Mesendoderm (in vitro differentiated cells): ENCODE measurements around the gene RHOH.
A peak's percentile ranks its signal among the peaks of the same experiment; 100 is the strongest.

Experiments
- DNase-seq: peaks from one replicate; pipeline ENCODE4 v3.0.0; 2013
- H2AK5ac ChIP-seq: 2 replicates; pipeline ENCODE4 v1.6.1; 2013; ENCODE audit warnings: low read length, inconsistent platforms
- H2BK120ac ChIP-seq: 2 replicates; pipeline ENCODE4 v1.6.1; 2013; ENCODE audit warnings: low read depth, mild to moderate bottlenecking, low read length, moderate library complexity, mixed read lengths
- H2BK15ac ChIP-seq: replicated peaks from 2 replicates; pipeline ENCODE4 v1.6.1; 2013; ENCODE audit warnings: low read depth, mild to moderate bottlenecking, moderate library complexity
- H2BK5ac ChIP-seq: 2 replicates; pipeline ENCODE4 v1.6.1; 2013; ENCODE audit warnings: low read length, inconsistent platforms
- H3K18ac ChIP-seq: 2 replicates; pipeline ENCODE4 v1.6.1; 2013; ENCODE audit warnings: mild to moderate bottlenecking, low read length, mixed read lengths
- H3K23ac ChIP-seq: one replicate; pipeline ENCODE4 v1.6.1; 2013; ENCODE audit warnings: low read length
- H3K27ac ChIP-seq: 2 replicates; pipeline ENCODE4 v1.5.1; 2013; ENCODE audit warnings: low read depth, mild to moderate bottlenecking, inconsistent platforms, low read length, moderate library complexity
- H3K27me3 ChIP-seq: 2 replicates; pipeline ENCODE4 v1.6.1; 2013; ENCODE audit warnings: low read length, control low read depth, mild to moderate bottlenecking, inconsistent platforms; ENCODE audit not compliant: insufficient read depth, poor library complexity
- H3K36me3 ChIP-seq: 2 replicates; pipeline ENCODE4 v1.6.1; 2013; ENCODE audit warnings: low read length, inconsistent platforms; ENCODE audit not compliant: control insufficient read depth, insufficient read depth
- H3K4ac ChIP-seq: one replicate; pipeline ENCODE4 v1.6.1; 2013; ENCODE audit warnings: low read depth, mild to moderate bottlenecking, low read length, moderate library complexity
- H3K4me1 ChIP-seq: 2 replicates; pipeline ENCODE4 v1.6.1; 2013; ENCODE audit warnings: low read depth, low read length, inconsistent platforms; ENCODE audit not compliant: control insufficient read depth
- H3K4me2 ChIP-seq: 2 replicates; pipeline ENCODE4 v1.6.1; 2013; ENCODE audit warnings: low read length
- H3K4me3 ChIP-seq: 2 replicates; pipeline ENCODE4 v1.5.1; 2013; ENCODE audit warnings: mild to moderate bottlenecking, low read length
- H3K56ac ChIP-seq: one replicate; pipeline ENCODE4 v1.6.1; 2013; ENCODE audit warnings: low read length
- H3K79me1 ChIP-seq: 2 replicates; pipeline ENCODE4 v1.6.1; 2013; ENCODE audit warnings: low read length, inconsistent platforms
- H3K79me2 ChIP-seq: 2 replicates; pipeline ENCODE4 v1.6.1; 2013; ENCODE audit warnings: mild to moderate bottlenecking, low read length; ENCODE audit not compliant: control insufficient read depth, insufficient read depth
- H3K9ac ChIP-seq: 2 replicates; pipeline ENCODE4 v1.6.1; 2013; ENCODE audit warnings: low read length, inconsistent platforms
- H4K5ac ChIP-seq: one replicate; pipeline ENCODE4 v1.6.1; 2013; ENCODE audit warnings: low read length
- H4K8ac ChIP-seq: one replicate; pipeline ENCODE4 v1.6.1; 2013; ENCODE audit warnings: low read depth, mild to moderate bottlenecking, control low read depth, low read length, moderate library complexity
- WGBS: extraction: QIAGEN DNeasy Blood & Tissue Kit; methylation state at CpG from one replicate; pipeline ENCODE4 v1.1.7; 2013; ENCODE audit warnings: low lambda C conversion rate, missing lambda C conversion rate; ENCODE audit not compliant: insufficient coverage; ENCODE audit errors: extremely low coverage; 5-methylcytosine and 5-hydroxymethylcytosine counted together

The RHOH gene

DNA sequence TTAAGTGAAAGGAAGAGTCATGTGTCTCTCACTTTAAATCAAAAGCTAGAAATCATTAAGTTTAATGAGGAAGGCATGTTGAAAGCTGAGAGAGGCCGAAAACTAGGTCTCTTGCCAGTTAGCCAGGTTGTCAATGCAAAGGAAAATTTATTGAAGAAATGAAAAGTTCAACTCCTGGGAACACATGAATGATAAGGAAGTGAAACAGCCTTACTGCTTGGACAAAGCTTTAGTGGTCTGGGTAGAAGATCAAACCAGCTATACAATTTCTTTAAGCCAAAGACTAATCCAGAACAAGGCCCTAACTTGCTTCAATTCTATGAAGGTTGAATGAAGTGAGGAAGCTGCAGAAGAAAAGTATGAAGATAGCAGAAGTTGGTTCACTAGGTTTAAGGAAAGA is 24.9 kb downstream of the RHOH start:
- Histone ChIP-seq H2BK5ac (no peak overlapping the region), H3K27me3 (no peaks in the 10 kb centered on the region), H2BK15ac (no peak overlapping the region), H3K18ac (no peak overlapping the region), H3K27ac (no peak overlapping the region), H3K4me2 (no peak overlapping the region), H4K8ac (no peak overlapping the region), H3K4me3 (no peak overlapping the region), H3K79me1 (no peaks in the 10 kb centered on the region), H2BK120ac (no peak overlapping the region), H3K36me3 (no peaks in the 10 kb centered on the region), H3K56ac (no peak overlapping the region), H3K4ac (no peak overlapping the region), H2AK5ac (no peak overlapping the region), H3K9ac (no peak overlapping the region), H4K5ac (no peak overlapping the region), H3K23ac (no peak overlapping the region), H3K4me1 (no peaks in the 10 kb centered on the region), H3K79me2 (no peaks in the 10 kb centered on the region)
- DNase-seq = no peak
- WGBS = no CpG with 5 or more reads among the region's 1 CpG

DNA sequence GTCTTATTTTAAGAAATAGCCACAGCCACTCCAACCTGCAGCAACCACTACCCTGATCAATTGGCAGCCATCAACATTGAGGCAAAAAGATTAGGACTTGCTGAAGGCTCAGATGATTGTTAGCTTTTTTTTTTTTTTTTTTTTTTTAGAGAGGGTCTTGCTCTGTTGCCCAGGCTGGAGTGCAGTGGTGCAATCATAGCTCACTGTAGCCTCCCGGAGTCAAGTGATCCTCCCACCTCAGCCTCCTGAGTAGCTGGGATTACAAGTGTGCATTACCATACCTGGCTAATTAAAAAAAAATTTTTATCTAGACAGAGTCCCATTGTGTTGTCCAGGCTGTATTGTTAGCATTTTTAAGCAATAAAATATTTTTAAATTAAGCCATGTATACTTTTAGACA is 26.5 kb downstream of the RHOH start:
- H4K5ac ChIP-seq = no peak overlapping the region
- H2AK5ac ChIP-seq = no peak overlapping the region
- no peak overlapping the region for H3K9ac ChIP-seq
- no peak overlapping the region for H3K4me3 ChIP-seq
- H3K18ac ChIP-seq = no peak overlapping the region
- H2BK5ac ChIP-seq = no peak overlapping the region
- no peak overlapping the region for H4K8ac ChIP-seq
- no peaks in the 10 kb centered on the region for H3K79me1 ChIP-seq
- H3K27ac ChIP-seq = no peak overlapping the region
- no CpG with 5 or more reads among the region's 1 CpG for WGBS
- H3K4me2 ChIP-seq = no peak overlapping the region
- H3K36me3 ChIP-seq = no peaks in the 10 kb centered on the region
- DNase-seq = no peak
- H2BK120ac ChIP-seq = no peak overlapping the region
- no peaks in the 10 kb centered on the region for H3K4me1 ChIP-seq
- H3K79me2 ChIP-seq = no peaks in the 10 kb centered on the region
- no peak overlapping the region for H3K23ac ChIP-seq
- H3K27me3 ChIP-seq = no peaks in the 10 kb centered on the region
- H2BK15ac ChIP-seq = no peak overlapping the region
- H3K4ac ChIP-seq = no peak overlapping the region
- H3K56ac ChIP-seq = no peak overlapping the region

DNA sequence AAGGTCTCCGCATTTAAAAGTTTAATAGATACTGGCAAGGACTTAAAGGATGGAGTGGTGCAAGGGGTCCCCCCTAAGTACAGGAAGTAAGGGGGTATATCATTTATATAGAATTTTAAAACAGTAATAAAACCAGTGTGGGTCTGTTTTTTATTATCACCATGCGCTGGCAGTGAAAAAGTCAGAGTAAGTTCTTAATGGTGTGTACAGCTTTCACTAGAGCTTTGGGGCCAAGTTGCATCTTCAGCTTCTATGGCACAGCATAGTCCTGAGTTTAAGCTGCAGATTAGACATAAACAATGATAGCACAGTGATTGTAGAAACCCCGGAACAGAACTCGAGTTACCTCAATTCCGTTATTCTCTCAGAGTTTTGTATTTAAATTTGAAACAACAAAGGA is 27.6 kb downstream of the RHOH start:
- no peak overlapping the region for H4K5ac ChIP-seq
- H2AK5ac ChIP-seq = no peak overlapping the region
- H3K18ac ChIP-seq = no peak overlapping the region
- no CpG with 5 or more reads among the region's 5 CpGs for WGBS
- no peak overlapping the region for H2BK15ac ChIP-seq
- H3K4me1 ChIP-seq = no peaks in the 10 kb centered on the region
- no peak overlapping the region for H3K9ac ChIP-seq
- H3K36me3 ChIP-seq = no peaks in the 10 kb centered on the region
- H3K27ac ChIP-seq = no peak overlapping the region
- no peak overlapping the region for H3K4me3 ChIP-seq
- no peak overlapping the region for H3K4me2 ChIP-seq
- H3K27me3 ChIP-seq = no peaks in the 10 kb centered on the region
- H3K79me2 ChIP-seq = no peaks in the 10 kb centered on the region
- no peak for DNase-seq
- no peak overlapping the region for H2BK120ac ChIP-seq
- H3K23ac ChIP-seq = no peak overlapping the region
- no peak overlapping the region for H2BK5ac ChIP-seq
- H4K8ac ChIP-seq = no peak overlapping the region
- H3K56ac ChIP-seq = no peak overlapping the region
- no peaks in the 10 kb centered on the region for H3K79me1 ChIP-seq
- no peak overlapping the region for H3K4ac ChIP-seq

DNA sequence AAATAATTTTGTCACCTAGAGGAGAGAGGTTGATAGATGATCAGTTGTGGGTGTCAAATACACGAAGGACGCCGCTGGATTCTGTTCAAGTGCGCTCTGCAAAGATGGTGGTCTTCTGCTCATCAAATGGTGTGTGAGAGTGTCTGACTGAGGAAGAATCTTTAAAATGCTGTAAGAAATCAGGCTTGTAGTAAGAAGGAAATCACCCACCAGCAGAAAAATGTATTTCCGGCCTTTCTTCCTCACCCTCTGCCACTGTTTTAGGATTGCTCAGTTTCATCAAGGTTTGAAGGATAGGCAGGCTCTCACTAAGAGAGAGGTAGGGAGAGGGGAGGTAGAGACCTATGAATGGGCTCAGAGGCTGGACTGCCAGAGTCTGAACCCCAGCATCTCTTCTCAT is 28.7 kb downstream of the RHOH start:
- H3K79me2 ChIP-seq = no peaks in the 10 kb centered on the region
- no peaks in the 10 kb centered on the region for H3K4me1 ChIP-seq
- no peak overlapping the region for H2AK5ac ChIP-seq
- no peaks in the 10 kb centered on the region for H3K36me3 ChIP-seq
- no peak for DNase-seq
- no CpG with 5 or more reads among the region's 5 CpGs for WGBS
- H3K56ac ChIP-seq = no peak overlapping the region
- H3K27ac ChIP-seq = no peak overlapping the region
- no peak overlapping the region for H4K8ac ChIP-seq
- H3K27me3 ChIP-seq = no peaks in the 10 kb centered on the region
- no peak overlapping the region for H2BK5ac ChIP-seq
- no peaks in the 10 kb centered on the region for H3K79me1 ChIP-seq
- H2BK15ac ChIP-seq = no peak overlapping the region
- no peak overlapping the region for H3K4me2 ChIP-seq
- H4K5ac ChIP-seq = no peak overlapping the region
- no peak overlapping the region for H3K18ac ChIP-seq
- no peak overlapping the region for H3K4me3 ChIP-seq
- no peak overlapping the region for H3K23ac ChIP-seq
- H3K4ac ChIP-seq = no peak overlapping the region
- H3K9ac ChIP-seq = no peak overlapping the region
- no peak overlapping the region for H2BK120ac ChIP-seq

DNA sequence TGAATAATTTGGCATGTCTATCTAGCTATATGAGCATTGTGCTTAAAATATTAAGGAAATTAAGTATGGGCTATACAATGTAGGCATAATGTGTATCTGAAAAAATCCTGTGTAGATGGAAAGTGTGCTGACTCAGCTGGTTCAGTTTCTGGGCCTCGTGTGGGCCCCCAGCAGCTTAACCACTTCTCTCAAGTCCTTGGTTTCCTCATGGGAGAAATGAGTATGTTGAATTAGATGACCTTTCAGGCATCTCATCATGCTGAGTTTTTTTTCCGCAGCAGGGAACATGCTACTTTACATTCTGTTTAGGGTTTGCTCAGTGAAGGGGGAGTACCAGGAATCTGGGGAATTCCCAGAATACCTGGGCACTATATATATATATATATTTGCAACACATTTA is 30.5 kb downstream of the RHOH start:
- Histone ChIP-seq H3K9ac (no peak overlapping the region), H3K23ac (no peak overlapping the region), H2BK5ac (no peak overlapping the region), H3K79me2 (no peaks in the 10 kb centered on the region), H3K4me3 (no peak overlapping the region), H3K27me3 (no peaks in the 10 kb centered on the region), H2AK5ac (no peak overlapping the region), H3K56ac (no peak overlapping the region), H3K18ac (no peak overlapping the region), H3K27ac (no peak overlapping the region), H2BK120ac (no peak overlapping the region), H3K4me1 (no peaks in the 10 kb centered on the region), H3K4ac (no peak overlapping the region), H4K5ac (no peak overlapping the region), H3K36me3 (no peaks in the 10 kb centered on the region), H2BK15ac (no peak overlapping the region), H3K4me2 (no peak overlapping the region), H4K8ac (no peak overlapping the region), H3K79me1 (no peaks in the 10 kb centered on the region)
- no CpG with 5 or more reads among the region's 2 CpGs for WGBS
- DNase-seq = peak; percentile 16

DNA sequence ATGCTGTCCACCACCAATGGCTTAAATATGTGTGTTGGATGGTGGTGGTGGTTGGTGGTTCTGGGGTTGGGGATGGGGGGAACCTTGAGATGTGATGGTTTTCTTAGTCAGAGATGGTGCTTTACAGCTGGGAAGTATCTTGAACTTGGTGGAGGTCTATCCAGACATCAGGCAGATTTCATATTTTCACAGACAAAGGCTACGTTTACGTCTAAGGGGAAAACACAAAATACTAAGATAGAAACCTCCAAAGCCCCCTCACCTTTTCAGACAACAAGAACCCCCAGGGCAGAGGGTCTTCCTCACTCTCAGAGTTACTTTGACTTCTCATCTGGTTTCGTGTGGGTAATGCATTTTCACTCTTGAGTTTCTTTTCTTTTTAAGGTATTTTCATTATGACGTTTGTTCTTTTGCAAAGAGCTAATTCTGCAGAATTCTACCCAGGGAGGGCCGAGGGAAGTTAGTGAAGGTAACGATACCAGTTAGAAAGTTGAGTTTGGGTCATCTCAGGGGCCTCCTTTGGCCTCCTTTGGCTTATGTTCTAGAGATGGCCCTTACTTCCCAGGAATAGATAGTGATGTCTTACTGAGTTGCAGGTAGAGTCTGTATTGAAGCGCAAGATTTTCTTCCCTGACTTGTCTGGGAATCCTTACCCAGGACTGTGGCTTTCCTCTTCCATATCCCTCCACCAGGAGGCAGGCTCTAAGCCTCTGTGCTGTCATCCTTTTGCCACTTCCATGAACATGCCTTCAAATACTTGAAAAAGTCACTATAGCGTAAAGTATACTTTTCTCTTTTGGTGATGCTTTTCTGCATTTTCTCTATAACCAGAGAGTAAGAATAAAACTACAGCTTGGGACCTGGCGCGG is 31.9 kb downstream of the RHOH start:
- no peak overlapping the region for H3K56ac ChIP-seq
- no peak overlapping the region for H4K8ac ChIP-seq
- no peak overlapping the region for H2BK5ac ChIP-seq
- WGBS = no CpG with 5 or more reads among the region's 10 CpGs
- no peak overlapping the region for H3K9ac ChIP-seq
- no peak overlapping the region for H3K27ac ChIP-seq
- H3K79me2 ChIP-seq = no peaks in the 10 kb centered on the region
- no peak overlapping the region for H2BK15ac ChIP-seq
- no peak overlapping the region for H3K4me2 ChIP-seq
- no peak overlapping the region for H3K18ac ChIP-seq
- DNase-seq = peak; percentile 58
- H2BK120ac ChIP-seq = no peak overlapping the region
- H3K36me3 ChIP-seq = no peaks in the 10 kb centered on the region
- H3K79me1 ChIP-seq = no peaks in the 10 kb centered on the region
- H2AK5ac ChIP-seq = no peak overlapping the region
- H3K4ac ChIP-seq = peak overlapping the region; percentile 21
- no peak overlapping the region for H3K4me3 ChIP-seq
- H3K23ac ChIP-seq = no peak overlapping the region
- H3K4me1 ChIP-seq = no peaks in the 10 kb centered on the region
- H4K5ac ChIP-seq = no peak overlapping the region
- no peaks in the 10 kb centered on the region for H3K27me3 ChIP-seq
